DLD1 (cell line): ENCODE measurements around the gene INAVA.

Experiments
- in situ Hi-C: cut with HindIII; loops from 2 replicates; pipeline ENCODE4 v1.10.0; 2017; ENCODE audit warnings: low sequenced_read_pairs

INAVA gene

DNA sequence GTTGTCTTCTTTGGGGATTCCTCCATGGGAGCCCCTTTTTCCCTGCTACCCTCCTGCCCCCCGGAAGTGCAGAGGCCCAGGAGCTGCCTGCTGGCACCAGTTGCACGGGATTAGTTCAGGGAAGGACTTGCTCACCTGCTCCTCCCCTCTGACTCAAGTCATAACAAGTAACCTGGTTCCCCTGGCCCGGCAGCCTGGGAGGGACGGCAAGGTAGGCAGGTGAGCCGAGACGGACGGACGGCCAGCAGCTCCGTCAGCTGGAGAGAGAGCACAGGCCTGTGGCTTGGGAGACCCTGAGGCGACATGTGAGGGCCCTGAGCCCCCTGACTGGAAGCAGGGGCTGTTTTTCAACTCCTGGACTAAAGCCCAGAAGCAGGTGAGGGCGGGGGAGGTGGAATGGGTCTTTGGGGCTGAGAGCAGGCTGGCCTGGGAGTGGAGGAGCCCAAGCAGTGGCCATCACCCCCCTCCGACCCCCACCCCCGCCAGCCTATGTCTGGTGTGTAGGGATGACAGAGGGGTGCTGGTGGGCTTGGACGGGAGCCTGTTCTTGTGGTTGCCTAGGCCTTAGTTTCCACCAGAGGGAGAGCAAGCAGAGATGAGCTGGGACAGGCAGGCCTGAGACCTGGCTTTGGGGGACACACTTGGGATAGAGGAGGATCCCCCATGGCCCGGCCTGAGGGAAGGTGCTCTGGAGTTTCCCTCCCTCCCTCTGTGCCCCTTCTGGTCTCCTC is at the start of gene INAVA:
TSS of gene INAVA (plus strand) at position 189 of the 731 bp plus-strand sequence. CDS start 3,501 bp downstream, outside the sequence.
- in situ Hi-C loops: no loop called here

DNA sequence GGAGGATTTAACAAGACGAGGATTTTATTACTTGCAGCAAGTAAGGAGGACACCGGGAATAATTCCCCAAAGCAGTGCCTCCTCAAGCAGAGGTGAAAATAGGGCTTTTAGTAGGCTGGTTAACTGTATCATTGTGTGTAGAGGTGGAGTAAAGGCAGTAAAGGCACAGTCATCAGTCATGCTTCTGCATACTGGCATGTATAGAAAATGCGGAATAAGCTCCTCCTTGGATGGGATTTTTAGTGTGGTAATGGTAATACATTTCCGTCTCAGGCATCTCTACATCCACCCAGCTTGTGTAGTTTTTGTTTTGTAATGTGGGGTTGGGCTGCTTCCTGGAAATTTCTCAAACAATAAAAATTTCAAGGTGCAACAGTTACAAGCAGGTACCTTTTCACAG is 49.3 kb upstream of the INAVA start:
- in situ Hi-C loops: no loop called here

GRCh38 chr1:200846398-200846797 is 48.3 kb upstream of the INAVA start:
- in situ Hi-C loops: no loop called here

DNA sequence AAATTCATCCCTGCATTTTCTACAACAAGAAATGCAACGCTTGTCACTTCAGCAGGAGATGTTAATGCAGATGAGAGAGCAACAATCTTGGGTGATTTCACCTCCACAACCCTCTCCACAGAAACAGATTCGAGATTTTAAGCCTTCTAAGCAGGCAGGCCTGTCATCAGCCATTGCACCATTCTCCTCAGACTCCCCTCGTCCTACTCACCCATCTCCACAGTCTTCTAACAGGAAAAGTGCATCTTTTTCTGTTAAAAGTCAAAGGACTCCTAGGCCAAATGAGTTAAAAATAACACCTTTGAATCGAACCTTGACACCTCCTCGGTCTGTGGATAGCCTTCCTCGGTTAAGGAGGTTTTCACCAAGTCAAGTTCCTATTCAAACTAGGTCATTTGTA is 45.3 kb upstream of the INAVA start:
- in situ Hi-C loops: no loop called here

GRCh38 chr1:200850554-200850953 is 44.1 kb upstream of the INAVA start:
- in situ Hi-C loops: no loop called here

DNA sequence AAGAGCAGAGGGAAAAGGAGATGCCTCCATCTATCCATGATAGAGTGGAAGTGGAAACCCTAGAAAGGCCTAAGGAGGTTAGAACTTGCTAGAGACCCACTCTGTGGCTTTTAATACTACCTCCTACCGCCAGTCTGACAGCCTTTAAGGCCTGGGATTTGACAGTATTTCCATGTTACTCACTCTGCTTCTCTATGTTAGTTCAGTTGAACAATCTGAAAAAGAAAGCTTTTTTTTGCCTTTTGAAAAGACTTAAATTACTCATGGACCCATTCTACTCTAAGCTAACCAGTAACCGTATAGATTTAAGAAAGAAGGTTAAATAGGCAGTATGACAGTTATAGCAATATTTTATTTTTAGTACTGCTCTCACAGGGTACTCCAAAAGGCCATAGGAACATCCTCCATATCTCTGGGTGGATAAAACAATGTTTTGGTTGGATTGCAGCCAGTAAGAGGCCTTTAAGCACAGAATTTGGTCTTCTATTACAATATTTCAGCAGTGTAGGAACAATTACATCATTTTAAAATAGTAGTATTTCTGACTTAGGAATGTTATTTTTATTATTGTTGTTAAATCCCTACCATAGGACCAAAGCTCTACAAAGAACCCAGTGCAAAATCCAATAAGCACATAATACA is 37.9 kb upstream of the INAVA start:
- in situ Hi-C loops: no loop called here

DNA sequence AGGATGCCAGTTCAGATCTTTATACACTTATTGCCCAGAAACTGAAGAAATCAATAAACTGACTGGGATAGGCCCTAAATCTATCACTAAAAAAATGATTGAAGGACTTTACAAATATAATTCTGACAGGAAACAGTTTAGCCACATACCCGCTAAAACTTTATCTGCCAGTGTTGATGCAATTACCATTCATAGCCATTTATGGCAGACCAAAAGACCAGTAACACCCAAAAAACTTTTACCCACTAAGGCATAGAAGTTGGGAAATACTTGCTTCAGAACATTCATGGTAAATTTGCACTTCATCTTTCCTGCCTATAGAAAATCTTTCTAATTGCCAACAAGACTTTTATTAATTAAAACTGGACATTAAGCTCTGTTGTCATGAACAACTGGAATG is 36.9 kb upstream of the INAVA start:
- in situ Hi-C loops: no loop called here

GRCh38 chr1:200861937-200862647 is 32.6 kb upstream of the INAVA start:
- in situ Hi-C loops: no loop called here

DNA sequence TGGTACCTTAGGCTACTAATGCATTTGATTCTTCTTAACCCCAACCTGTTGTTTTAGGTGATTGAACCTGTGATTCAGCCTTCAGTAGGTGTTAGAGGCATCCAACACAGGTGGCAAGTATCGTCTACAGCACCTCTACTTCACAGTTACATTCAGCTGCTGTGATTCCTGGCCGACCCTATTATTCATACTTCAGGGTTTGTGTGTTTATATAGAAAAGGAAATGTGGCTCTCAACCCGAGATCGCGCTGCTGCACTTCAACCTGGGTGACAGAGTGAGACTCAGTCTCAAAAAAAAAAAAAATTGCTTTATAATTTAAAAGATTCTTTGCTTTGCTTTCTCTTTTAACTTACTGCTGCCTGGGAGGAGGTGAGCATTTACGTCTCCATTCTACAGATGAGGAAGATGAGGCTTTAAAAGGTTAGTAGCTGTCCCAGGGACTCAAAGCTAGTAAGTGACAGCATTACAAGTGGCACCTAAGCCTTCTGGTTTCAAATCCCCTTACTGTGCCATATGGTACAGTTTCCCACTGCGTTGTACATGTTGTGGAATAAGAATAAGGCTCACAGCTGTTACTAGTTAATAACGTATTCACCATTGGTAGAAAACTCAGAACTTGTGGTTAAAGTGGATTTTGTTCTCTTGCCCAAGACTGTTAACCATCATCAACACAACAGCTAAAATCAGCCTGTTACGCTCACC is 31.8 kb upstream of the INAVA start:
- in situ Hi-C loops: no loop called here

- in situ Hi-C loops: no loop called here
These were observed 28.6 kb upstream of the INAVA start for GRCh38 chr1:200866116-200866515.

GRCh38 chr1:200866521-200866920 is 28.2 kb upstream of the INAVA start:
- in situ Hi-C loops: no loop called here

DNA sequence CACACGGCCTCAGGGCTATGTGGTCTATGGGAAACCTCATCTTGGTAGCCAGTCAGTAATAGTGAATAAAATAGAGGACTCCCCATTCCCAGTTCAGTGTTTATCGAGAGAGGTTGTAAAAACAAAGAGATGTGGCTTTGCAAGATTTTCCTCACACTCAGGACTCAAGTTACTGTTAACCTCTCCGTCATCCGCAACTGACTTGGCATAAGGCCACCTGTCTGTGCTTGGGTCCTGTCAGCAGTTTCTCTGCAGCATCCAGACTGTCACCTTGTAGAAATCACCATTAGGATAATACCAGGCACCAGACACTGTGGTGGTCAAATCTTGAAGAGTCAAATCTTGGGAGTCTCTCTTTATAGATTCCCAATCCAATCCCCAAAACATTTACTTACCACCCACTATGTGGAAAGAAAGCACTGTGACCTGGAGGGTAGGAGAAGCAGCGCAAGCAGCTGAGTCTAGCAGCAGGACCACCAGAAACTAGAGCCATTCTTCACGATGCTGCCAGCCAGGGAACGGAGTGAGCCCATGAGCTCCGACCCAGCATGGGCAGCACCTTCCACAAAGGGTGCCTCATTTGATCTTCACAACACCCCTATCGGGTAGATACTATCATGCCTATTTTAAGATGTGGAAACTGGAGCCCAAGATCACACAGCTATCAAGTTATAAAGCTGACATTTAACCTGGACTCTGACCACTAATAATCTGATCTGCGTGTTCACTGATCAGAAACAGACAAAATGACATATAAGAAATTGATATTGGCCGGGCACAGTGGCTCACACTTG is 27.5 kb upstream of the INAVA start:
- in situ Hi-C loops: no loop called here

DNA sequence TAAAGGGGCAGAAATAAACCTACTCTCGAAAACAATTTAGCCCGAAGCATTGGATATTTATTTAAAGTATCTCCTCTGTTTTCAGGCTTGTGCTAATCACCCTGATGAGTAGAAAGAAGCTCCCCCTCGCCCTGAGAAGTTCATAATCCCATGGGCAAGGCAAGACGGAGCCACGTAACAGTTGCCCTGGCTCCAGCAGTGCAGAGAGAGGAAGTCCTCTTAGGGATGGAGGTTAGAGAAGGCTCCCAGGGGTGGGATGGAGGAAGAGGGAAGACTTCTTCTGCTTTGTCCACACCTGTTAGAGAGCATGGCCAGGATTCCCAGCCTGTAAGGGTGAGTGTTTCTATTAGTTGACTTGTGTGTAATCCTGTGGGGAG is 25.3 kb upstream of the INAVA start:
- in situ Hi-C loops: no loop called here

GRCh38 chr1:200869753-200870391 is 24.8 kb upstream of the INAVA start:
- in situ Hi-C loops: no loop called here

- in situ Hi-C loops: no loop called here
These were observed 22.1 kb upstream of the INAVA start, which contains the start of gene GPR25 for GRCh38 chr1:200872446-200873115. Gene GPR25, plus strand, starts transcription at chr1:200872981. Its CDS starts 57 bp downstream, at chr1:200873038.

DNA sequence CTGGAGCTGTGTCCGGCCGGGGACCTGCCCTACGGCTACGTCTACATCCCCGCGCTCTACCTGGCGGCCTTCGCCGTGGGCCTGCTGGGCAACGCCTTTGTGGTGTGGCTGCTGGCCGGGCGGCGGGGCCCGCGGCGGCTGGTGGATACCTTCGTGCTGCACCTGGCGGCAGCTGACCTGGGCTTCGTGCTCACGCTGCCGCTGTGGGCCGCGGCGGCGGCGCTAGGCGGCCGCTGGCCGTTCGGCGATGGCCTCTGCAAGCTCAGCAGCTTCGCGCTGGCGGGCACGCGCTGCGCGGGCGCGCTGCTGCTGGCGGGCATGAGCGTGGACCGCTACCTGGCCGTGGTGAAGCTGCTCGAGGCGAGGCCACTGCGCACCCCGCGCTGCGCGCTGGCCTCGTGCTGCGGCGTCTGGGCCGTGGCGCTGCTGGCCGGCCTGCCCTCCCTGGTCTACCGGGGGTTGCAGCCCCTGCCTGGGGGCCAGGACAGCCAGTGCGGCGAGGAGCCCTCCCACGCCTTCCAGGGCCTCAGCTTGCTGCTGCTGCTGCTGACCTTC is 21.5 kb upstream of the INAVA start:
- in situ Hi-C loops: no loop called here

- in situ Hi-C loops: no loop called here
These were observed 20.9 kb upstream of the INAVA start for GRCh38 chr1:200873671-200874397.

GRCh38 chr1:200874694-200875093 is 20.0 kb upstream of the INAVA start:
- in situ Hi-C loops: no loop called here

DNA sequence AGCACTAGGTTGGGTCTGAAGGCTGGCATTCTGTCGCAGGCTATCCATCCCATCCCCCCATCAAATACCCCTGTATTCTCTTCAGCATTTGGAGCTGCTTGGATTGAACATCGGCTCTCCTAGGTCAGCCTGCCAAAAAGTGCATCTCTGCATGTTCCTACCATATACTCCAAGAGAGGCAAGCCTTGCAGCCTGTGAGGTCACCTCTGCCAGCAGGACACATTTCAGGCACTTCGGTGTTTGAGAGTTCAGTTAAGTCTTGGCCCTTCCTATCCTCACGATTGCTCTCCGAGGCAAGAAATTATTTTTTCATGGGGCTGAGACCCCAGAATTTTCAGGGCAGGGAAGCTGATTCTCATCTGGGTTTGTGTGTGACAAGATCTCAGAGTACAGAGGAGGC is 19.3 kb upstream of the INAVA start:
- in situ Hi-C loops: no loop called here
